SW 1271 (cell line): ENCODE measurements around the gene UST.

ENCODE experiments used
- DNase-seq, 2 experiments: peaks; one replicate each; lab custom pipeline; 2025; lab: John Stamatoyannopoulos, UW

The UST gene

GRCh38 chr6:149008741-149009140 lies 261.9 kb downstream of the UST start:
- no peak for DNase-seq

GRCh38 chr6:149012040-149012545 lies 265.3 kb downstream of the UST start:
- peak; percentile 59 to 60 for DNase-seq

- no peak for DNase-seq
Measured at GRCh38 chr6:149013586-149014344, 266.9 kb downstream of the UST start.

- no peak for DNase-seq
Measured at GRCh38 chr6:149014631-149015534, 268.1 kb downstream of the UST start.

- no peak for DNase-seq
Measured at GRCh38 chr6:149015535-149016525, 269.0 kb downstream of the UST start.

- DNase-seq, result no peak
Measured at GRCh38 chr6:149016716-149017115, 269.9 kb downstream of the UST start.

- no peak for DNase-seq
Measured at GRCh38 chr6:149020319-149020718, 273.5 kb downstream of the UST start.

- no peak for DNase-seq
Measured at GRCh38 chr6:149024361-149024760, 277.5 kb downstream of the UST start.

- DNase-seq, result no peak
Measured at GRCh38 chr6:149025061-149025460, 278.2 kb downstream of the UST start.

GRCh38 chr6:149026530-149026942 lies 279.7 kb downstream of the UST start:
- DNase-seq, result peak in 1 of 2 experiments; percentile 36

GRCh38 chr6:149027484-149027883 lies 280.7 kb downstream of the UST start:
- DNase-seq, result no peak

- peak; percentile 41 to 88 for DNase-seq
Measured at GRCh38 chr6:149028767-149029405, 282.1 kb downstream of the UST start.

GRCh38 chr6:149031201-149031858 lies 284.5 kb downstream of the UST start:
- DNase-seq, result no peak

GRCh38 chr6:149031859-149032598 lies 285.2 kb downstream of the UST start:
- peak; percentile 31 to 53 for DNase-seq

- DNase-seq, result peak in 1 of 2 experiments; percentile 19
Measured at GRCh38 chr6:149032599-149033405, 286.0 kb downstream of the UST start.

GRCh38 chr6:149033454-149033853 lies 286.6 kb downstream of the UST start:
- DNase-seq, result no peak

GRCh38 chr6:149035766-149036165 lies 288.9 kb downstream of the UST start:
- no peak for DNase-seq

GRCh38 chr6:149037051-149037671 lies 290.3 kb downstream of the UST start:
- no peak for DNase-seq
